ENCODE measurements around the gene MYO1E. TPM values are rescaled to one million over a fixed set of nuclear protein-coding genes. Genes with fewer than 3 reads are reported as not detected.

The MYO1E gene
- total and polyA plus RNA-seq, 5 donors, result 8.4 to 28.5 (median 23.1) TPM

DNA sequence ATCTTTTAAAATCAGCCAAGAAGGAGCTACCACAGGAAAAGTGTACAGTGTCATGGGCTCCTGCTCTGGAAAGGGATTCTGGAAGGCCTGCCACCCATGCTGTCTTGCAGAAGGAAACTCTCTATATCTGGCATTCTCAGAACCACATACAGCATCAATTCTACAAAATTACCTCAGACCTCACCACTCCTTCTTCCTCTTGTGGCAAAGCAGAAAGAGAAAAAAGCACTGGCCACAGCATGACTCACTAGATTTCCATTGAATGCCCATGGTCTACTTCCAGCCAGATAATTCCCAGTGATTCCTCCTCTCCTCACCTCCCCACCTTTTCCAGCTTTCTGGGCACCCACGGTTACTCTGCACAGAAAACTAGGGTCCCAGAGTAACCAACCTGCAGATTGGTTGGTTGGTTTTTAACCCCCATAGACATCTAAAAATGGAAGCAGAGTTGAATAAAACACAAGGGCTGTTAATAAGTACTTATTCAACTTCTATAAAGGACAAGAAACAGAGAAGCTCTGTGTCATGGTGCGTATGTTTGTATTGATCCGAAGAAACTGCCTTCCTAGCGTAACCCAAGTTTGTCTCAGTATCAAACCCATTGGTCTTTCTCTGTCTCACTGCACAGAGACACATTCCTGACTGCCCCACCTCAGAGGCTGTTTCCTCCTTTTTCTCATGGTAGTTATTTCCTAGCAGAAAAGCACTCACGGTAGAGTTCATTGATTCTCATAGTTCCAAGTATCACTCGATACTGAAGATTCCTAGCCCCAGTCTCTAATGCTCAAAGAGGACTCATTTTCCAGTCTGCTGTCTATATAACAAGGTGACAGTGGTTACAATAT, 98.3 kb downstream of the MYO1E start:
- H3K9me3 ChIP-seq (ENCODE audit: control insufficient read depth, low read length), result no peaks in the 10 kb centered on the region
- intact Hi-C loops (cut with DNase I), result no loop called here
- H3K4me1 ChIP-seq (ENCODE audit: control insufficient read depth, insufficient read depth, low read length), result no peaks in the 10 kb centered on the region
- H3K27ac ChIP-seq (ENCODE audit: low read length), result no peak overlapping the region
- no peak overlapping the region for H3K4me3 ChIP-seq (ENCODE audit: low read length)
- WGBS, result 89% methylated on average over 6 of the region's 6 CpGs
- DNase-seq (no peak), ATAC-seq (peak in 1 of 2 donors; percentile 26)
- H3K27me3 ChIP-seq (ENCODE audit: control insufficient read depth, insufficient read depth), result no peaks in the 10 kb centered on the region

DNA sequence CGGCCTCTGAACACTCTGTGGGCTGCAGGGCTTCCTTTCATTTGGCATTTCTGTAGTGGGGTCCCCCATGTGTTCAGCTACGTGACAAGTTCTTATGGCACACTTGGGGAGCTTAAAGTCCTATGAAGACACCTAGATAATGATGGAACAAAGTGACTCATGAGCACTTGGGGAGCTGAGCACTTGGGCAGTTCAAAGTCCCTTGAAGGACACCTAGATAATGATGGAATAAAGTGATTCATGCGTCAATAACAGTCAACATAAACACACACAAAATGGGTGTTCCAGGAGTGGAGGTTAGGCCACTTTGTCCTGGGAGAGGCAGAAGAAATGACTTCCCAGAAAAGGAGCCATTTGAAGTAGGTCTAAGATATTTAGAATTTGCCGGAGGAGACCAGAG, 99.4 kb downstream of the MYO1E start:
- Histone ChIP-seq H3K27me3 (ENCODE audit: control insufficient read depth, insufficient read depth) (no peaks in the 10 kb centered on the region), H3K27ac (ENCODE audit: low read length) (no peak overlapping the region), H3K4me1 (ENCODE audit: control insufficient read depth, insufficient read depth, low read length) (no peaks in the 10 kb centered on the region), H3K9me3 (ENCODE audit: control insufficient read depth, low read length) (no peaks in the 10 kb centered on the region), H3K4me3 (ENCODE audit: low read length) (no peak overlapping the region)
- DNase-seq (no peak), ATAC-seq (no peak)
- 93% methylated on average over 4 of the region's 4 CpGs for WGBS
- intact Hi-C loops (cut with DNase I), result no loop called here

DNA sequence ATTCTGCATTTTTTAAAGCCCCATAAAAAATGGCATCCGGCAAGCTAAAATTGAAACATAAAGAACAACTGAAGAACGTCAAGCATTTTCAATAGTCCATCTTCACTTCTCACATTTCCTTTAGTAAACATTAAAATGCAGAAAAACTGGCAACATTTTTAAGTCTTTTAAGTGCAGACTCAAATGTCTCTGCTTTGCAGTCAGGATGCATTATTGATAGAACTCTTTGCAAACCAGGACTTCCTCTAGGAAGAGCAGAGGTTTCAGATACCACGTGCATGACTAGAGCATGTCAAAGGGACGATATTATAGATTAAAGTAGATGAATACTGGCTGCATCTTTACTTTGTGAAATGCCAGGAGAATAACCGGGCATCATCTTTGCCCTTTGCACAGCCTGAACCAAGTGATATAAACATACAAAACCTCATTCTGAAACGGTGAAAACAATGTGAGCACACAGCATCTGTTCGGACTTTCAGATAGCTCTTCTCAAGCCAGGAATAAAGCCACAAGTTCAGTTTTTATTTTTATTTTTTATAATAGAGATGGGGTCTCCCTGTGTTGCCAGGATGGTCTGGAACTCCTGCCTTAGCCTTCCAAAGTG, 101.0 kb downstream of the MYO1E start:
- ATAC-seq (no peak), DNase-seq (no peak)
- no peaks in the 10 kb centered on the region for H3K4me1 ChIP-seq (ENCODE audit: control insufficient read depth, insufficient read depth, low read length)
- no peak overlapping the region for H3K4me3 ChIP-seq (ENCODE audit: low read length)
- no peaks in the 10 kb centered on the region for H3K9me3 ChIP-seq (ENCODE audit: control insufficient read depth, low read length)
- no peaks in the 10 kb centered on the region for H3K27me3 ChIP-seq (ENCODE audit: control insufficient read depth, insufficient read depth)
- 69% methylated on average over 7 of the region's 7 CpGs for WGBS
- H3K27ac ChIP-seq (ENCODE audit: low read length), result no peak overlapping the region
- intact Hi-C loops (cut with DNase I), result no loop called here

DNA sequence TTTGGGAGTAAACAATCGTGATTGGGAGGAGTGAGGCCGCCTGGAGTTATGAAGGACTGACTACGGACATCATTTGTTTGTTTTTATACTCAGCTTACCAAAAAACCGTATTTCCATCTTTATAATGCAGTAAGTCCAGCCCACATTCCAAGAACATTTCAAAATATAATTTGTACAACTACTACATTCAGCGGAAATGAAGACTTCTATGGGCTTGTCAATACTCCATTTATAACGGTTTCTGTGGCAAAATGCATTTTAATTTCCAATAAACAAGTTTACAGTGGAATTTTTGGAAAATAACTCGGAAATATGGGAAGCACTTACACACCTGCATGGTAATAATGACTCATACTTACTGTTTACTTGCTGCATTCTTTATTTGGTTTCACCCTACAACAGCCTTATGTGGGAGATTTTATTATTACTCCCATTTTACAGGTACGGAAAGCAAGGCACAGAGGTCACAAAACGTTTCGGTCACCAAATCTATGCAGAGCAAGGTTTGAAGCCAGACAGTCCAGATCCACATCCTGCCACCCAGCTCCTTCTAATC, 103.7 kb downstream of the MYO1E start:
- H3K4me1 ChIP-seq (ENCODE audit: control insufficient read depth, insufficient read depth, low read length), result no peaks in the 10 kb centered on the region
- ATAC-seq (no peak), DNase-seq (no peak)
- H3K27me3 ChIP-seq (ENCODE audit: control insufficient read depth, insufficient read depth), result no peaks in the 10 kb centered on the region
- no peak overlapping the region for H3K27ac ChIP-seq (ENCODE audit: low read length)
- 91% methylated on average over 10 of the region's 10 CpGs for WGBS
- H3K9me3 ChIP-seq (ENCODE audit: control insufficient read depth, low read length), result no peaks in the 10 kb centered on the region
- intact Hi-C loops (cut with DNase I), result no loop called here
- no peak overlapping the region for H3K4me3 ChIP-seq (ENCODE audit: low read length)

DNA sequence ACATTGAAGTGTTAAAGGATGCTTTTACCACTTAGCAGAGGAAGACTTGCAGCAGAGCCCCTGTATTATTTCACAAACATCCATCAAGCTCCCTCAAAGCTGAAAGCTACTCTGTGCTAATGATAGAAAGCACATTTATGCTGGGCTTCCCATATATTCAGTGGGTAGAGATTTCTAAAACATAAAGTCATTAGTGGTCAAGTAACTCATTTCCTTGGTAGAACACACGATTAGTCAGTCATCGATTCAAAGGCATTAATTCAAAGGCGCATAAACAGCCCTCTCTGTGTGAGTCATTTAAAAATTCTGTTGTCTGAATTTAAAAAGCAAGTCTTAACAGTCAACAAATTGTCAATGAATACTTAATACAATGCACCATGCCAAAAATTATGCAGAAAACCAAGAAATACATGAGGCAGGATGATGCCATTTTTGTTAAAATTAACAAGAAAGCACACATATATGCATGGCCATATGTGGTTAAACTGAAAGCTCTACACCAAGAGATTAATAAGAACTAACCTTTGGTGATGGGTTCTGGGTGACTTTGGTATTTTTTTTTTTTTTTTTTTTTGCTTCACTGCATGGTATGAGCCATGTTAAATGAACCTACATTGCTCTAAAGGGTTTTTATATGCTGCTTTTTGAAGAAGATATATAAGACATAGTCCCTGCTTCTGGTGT, 104.4 kb downstream of the MYO1E start:
- ATAC-seq (no peak), DNase-seq (no peak)
- H3K4me1 ChIP-seq (ENCODE audit: control insufficient read depth, insufficient read depth, low read length), result no peaks in the 10 kb centered on the region
- no peak overlapping the region for H3K27ac ChIP-seq (ENCODE audit: low read length)
- no peaks in the 10 kb centered on the region for H3K27me3 ChIP-seq (ENCODE audit: control insufficient read depth, insufficient read depth)
- intact Hi-C loops (cut with DNase I), result no loop called here
- H3K4me3 ChIP-seq (ENCODE audit: low read length), result no peak overlapping the region
- H3K9me3 ChIP-seq (ENCODE audit: control insufficient read depth, low read length), result no peaks in the 10 kb centered on the region
- 89% methylated on average over 3 of the region's 3 CpGs for WGBS

DNA sequence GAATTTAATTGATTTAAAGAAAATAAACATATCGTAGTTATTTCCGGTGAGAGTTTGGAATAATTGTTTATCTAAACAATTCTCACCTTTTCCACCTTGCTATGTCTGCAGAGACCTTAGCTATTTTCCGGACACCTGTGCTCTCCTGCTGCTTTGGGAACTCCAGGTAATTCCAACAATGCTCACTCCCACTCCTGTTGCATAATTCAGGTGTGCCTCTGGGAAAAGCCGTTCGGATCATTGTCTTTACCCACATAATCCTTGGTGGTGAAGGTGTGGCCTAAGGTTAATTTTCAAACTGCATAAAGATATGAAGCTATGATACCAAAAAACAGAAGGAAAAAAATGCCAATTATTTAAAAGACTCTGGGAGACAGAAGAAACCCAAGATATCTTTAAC, 106.6 kb downstream of the MYO1E start:
- Histone ChIP-seq H3K27ac (ENCODE audit: low read length) (no peak overlapping the region), H3K9me3 (ENCODE audit: control insufficient read depth, low read length) (no peaks in the 10 kb centered on the region), H3K4me3 (ENCODE audit: low read length) (no peak overlapping the region), H3K4me1 (ENCODE audit: control insufficient read depth, insufficient read depth, low read length) (no peaks in the 10 kb centered on the region), H3K27me3 (ENCODE audit: control insufficient read depth, insufficient read depth) (no peaks in the 10 kb centered on the region)
- DNase-seq (no peak), ATAC-seq (no peak)
- WGBS, result 95% methylated on average over 5 of the region's 5 CpGs
- intact Hi-C loops (cut with DNase I), result no loop called here

DNA sequence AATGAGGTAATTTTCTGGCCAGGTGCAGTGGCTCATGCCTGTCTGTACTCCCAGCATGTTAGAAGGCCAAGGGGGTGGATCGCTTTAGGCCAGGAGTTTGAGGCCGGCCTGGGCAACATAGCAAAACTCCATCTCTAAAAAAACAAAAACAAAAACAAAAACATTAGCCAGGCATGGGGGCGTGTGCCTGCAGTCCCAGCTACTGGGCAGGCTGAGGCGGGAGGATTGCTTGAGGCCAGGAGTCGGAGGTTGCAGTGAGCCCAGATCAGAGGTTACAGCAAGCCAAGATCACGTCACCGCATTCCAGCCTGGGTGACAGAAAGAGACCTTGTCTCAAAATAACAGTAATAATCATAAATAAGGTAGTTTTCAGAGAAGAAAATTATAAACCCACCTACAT, 110.4 kb downstream of the MYO1E start:
- intact Hi-C loops (cut with DNase I), result no loop called here
- 97% methylated on average over 7 of the region's 7 CpGs for WGBS
- Histone ChIP-seq H3K9me3 (ENCODE audit: control insufficient read depth, low read length) (no peaks in the 10 kb centered on the region), H3K4me3 (ENCODE audit: low read length) (no peak overlapping the region), H3K27ac (ENCODE audit: low read length) (no peak overlapping the region), H3K4me1 (ENCODE audit: control insufficient read depth, insufficient read depth, low read length) (no peaks in the 10 kb centered on the region), H3K27me3 (ENCODE audit: control insufficient read depth, insufficient read depth) (no peaks in the 10 kb centered on the region)
- DNase-seq (no peak), ATAC-seq (no peak)

DNA sequence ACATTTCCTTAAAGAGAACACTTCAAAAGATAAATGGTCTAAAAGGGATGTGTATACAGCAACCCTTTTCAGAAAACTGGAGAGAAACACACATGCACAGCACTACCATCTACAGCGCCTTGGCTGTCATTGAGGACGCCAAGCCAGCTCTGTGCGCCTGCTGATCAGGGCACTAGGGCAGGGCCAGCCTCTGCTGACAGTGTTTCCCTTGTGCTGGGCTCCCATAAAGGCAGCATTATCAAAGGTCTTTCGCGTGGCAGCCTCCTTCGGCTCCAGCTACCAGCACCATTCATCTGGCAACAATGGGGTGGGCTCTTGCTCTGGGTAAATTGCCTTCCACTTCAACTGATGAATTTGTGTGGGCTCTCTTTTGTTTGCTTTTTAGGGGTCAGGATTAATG, 112.6 kb downstream of the MYO1E start:
- Histone ChIP-seq H3K4me1 (ENCODE audit: control insufficient read depth, insufficient read depth, low read length) (no peaks in the 10 kb centered on the region), H3K27me3 (ENCODE audit: control insufficient read depth, insufficient read depth) (no peaks in the 10 kb centered on the region), H3K4me3 (ENCODE audit: low read length) (no peak overlapping the region), H3K27ac (ENCODE audit: low read length) (no peak overlapping the region), H3K9me3 (ENCODE audit: control insufficient read depth, low read length) (no peaks in the 10 kb centered on the region)
- DNase-seq (no peak), ATAC-seq (no peak)
- WGBS, result 90% methylated on average over 6 of the region's 6 CpGs
- intact Hi-C loops (cut with DNase I), result no loop called here

DNA sequence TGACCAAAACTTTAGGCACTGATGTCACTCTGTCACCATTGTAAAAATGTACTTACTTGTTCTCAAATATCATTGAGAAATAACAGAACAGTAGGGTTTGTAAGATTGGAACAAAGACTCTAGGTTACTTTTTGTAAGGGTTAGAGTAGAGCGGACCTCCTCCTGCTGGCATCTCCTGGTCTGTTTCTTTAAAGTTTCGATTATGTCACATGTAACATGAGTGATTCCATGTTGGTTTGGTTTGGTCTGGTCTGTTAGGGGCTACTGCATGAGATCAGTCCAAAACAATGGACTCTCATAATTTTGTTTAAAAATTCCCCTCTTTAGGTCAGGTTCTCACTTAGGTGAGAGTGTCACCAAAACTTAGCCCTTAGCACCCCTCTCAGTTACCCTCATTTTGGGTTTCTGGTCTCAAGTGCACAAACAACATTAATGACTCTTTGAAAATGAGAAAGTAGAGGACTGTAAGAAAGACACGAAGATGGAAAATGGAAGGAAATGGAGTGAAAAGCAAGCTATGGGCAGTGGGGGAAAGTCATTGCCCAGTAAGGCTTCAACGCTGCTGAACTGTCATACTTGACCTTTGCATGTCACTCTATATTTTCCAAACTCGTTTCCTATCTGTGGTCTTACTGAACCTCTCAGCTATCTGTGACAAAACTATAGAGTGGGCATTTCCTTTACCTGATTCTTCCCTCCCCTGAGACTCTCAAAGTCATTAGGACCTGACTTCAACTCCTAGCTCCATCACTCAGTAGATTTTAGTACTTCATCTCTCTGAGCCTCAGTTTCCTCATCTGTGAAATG, 113.3 kb downstream of the MYO1E start:
- intact Hi-C loops (cut with DNase I), result loop anchor here in 1 of 4 donors (2.0 kb wide), 1 partner anchor 25 kb away; no protein-coding TSS in a partner anchor
- no peaks in the 10 kb centered on the region for H3K9me3 ChIP-seq (ENCODE audit: control insufficient read depth, low read length)
- WGBS, result 92% methylated on average over 5 of the region's 5 CpGs
- no peak for ATAC-seq
- no peak for DNase-seq
- H3K4me1 ChIP-seq (ENCODE audit: control insufficient read depth, insufficient read depth, low read length), result no peaks in the 10 kb centered on the region
- H3K27me3 ChIP-seq (ENCODE audit: control insufficient read depth, insufficient read depth), result no peaks in the 10 kb centered on the region
- H3K4me3 ChIP-seq (ENCODE audit: low read length), result no peak overlapping the region
- no peak overlapping the region for H3K27ac ChIP-seq (ENCODE audit: low read length)

DNA sequence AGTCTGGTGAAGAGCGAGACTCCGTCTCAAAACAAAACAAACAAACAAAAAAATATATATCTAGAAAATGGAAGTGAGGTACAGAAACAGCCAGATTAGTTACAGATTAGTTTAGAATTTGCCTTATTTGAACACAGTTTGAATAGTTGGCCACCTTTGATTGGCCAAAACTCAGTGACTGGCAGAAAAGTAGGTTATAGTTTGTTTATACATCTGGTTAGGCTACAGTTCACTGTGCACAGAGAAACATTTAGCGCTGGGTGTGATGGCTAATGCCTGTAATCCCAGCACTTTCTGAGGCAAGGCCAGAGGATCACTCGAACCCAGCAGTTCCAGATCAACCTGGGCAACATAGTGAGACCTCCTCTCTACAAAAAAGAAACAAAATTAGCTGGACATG, 114.4 kb downstream of the MYO1E start:
- DNase-seq, result no peak
- 74% methylated on average over 4 of the region's 4 CpGs for WGBS
- Histone ChIP-seq H3K27ac (ENCODE audit: low read length) (no peak overlapping the region), H3K27me3 (ENCODE audit: control insufficient read depth, insufficient read depth) (no peaks in the 10 kb centered on the region), H3K4me1 (ENCODE audit: control insufficient read depth, insufficient read depth, low read length) (no peaks in the 10 kb centered on the region), H3K9me3 (ENCODE audit: control insufficient read depth, low read length) (no peaks in the 10 kb centered on the region), H3K4me3 (ENCODE audit: low read length) (no peak overlapping the region)
- no peak for ATAC-seq
- intact Hi-C loops (cut with DNase I), result loop anchor here in 1 of 4 donors (2.0 kb wide), 1 partner anchor 24 kb away; no protein-coding TSS in a partner anchor
